Fibroblast of skin of left biceps (primary cell): ENCODE measurements around the gene TTC21B.
A peak's percentile ranks its signal among the peaks of the same experiment; 100 is the strongest.
"Not testable (repeated sequence)": the region's sequence is repeated elsewhere in the genome, so short reads cannot be mapped to it uniquely, and the experiment has no call there.

Source experiments
- DNase-seq, 2 experiments: peaks; one replicate each; pipeline ENCODE4 v3.0.0-alpha.2; 2013; ENCODE audit warnings: low read depth in 2 of 2

TTC21B gene

GRCh38 chr2:165953655-165954606, at the start of gene TTC21B:
Gene TTC21B (minus strand): TSS chr2:165953776. CDS start chr2:165953705, 71 bp downstream.
- peak; percentile 86 to 87 for DNase-seq

- no peak for DNase-seq
These were observed 46.8 kb upstream of the TTC21B start for GRCh38 chr2:166000401-166000800.

- no peak for DNase-seq
These were observed 37.3 kb upstream of the TTC21B start for GRCh38 chr2:165990846-165991245.

- no peak for DNase-seq
These were observed 36.3 kb upstream of the TTC21B start for GRCh38 chr2:165989851-165990250.

- DNase-seq = no peak
These were observed 31.5 kb upstream of the TTC21B start for GRCh38 chr2:165985120-165985519.

- DNase-seq = not testable (repeated sequence)
These were observed 18.6 kb upstream of the TTC21B start for GRCh38 chr2:165972161-165972560.

GRCh38 chr2:165970663-165971062, 17.1 kb upstream of the TTC21B start:
- no peak for DNase-seq

- no peak for DNase-seq
These were observed 15.7 kb upstream of the TTC21B start for GRCh38 chr2:165969227-165969626.

GRCh38 chr2:165967746-165968145, 14.2 kb upstream of the TTC21B start:
- no peak for DNase-seq

- no peak for DNase-seq
These were observed 8.2 kb upstream of the TTC21B start for GRCh38 chr2:165961818-165962217.

GRCh38 chr2:165959371-165959770, 5.8 kb upstream of the TTC21B start:
- no peak for DNase-seq

GRCh38 chr2:165958313-165958960, 4.9 kb upstream of the TTC21B start:
- no peak for DNase-seq

GRCh38 chr2:165957030-165957675, 3.6 kb upstream of the TTC21B start:
- DNase-seq = no peak

GRCh38 chr2:165953306-165953654, 296 bp downstream of the TTC21B start:
- DNase-seq = no peak

- no peak for DNase-seq
These were observed 800 bp downstream of the TTC21B start for GRCh38 chr2:165952741-165953211.

GRCh38 chr2:165952085-165952484, 1.5 kb downstream of the TTC21B start:
- no peak for DNase-seq

- DNase-seq = no peak
These were observed 3.1 kb downstream of the TTC21B start for GRCh38 chr2:165950438-165950837.

GRCh38 chr2:165941827-165942226, 11.7 kb downstream of the TTC21B start:
- DNase-seq = no peak

GRCh38 chr2:165938237-165938636, 15.3 kb downstream of the TTC21B start:
- no peak for DNase-seq

- no peak for DNase-seq
These were observed 20.2 kb downstream of the TTC21B start for GRCh38 chr2:165933211-165933910.

GRCh38 chr2:165927774-165928173, 25.8 kb downstream of the TTC21B start:
- DNase-seq = no peak

GRCh38 chr2:165927353-165927752, 26.2 kb downstream of the TTC21B start:
- no peak for DNase-seq
